CD14-positive monocyte (primary cell): ENCODE results near the gene LHPP. TPM values are rescaled to one million over a fixed set of nuclear protein-coding genes. Genes with fewer than 3 reads are reported as not detected.

Experiments
- DNase-seq, 3 donors: peaks; one replicate each; pipeline ENCODE4 v3.0.0-alpha.2; 2011 to 2022
- H2AFZ ChIP-seq: 2 replicates; pipeline ENCODE4 v1.6.0; 2012; ENCODE audit warnings: mild to moderate bottlenecking, low read depth, low read length, inconsistent platforms; ENCODE audit not compliant: insufficient read depth, poor library complexity, severe bottlenecking
- H3K27ac ChIP-seq, 2 donors: 1 replicate in 1 of 2; 2 replicates in 1 of 2; pipeline ENCODE4 v1.5.1; 2012 to 2013; ENCODE audit warnings: low read length in 2 of 2, control low read depth in 1 of 2, inconsistent platforms in 1 of 2, low read depth in 1 of 2, mild to moderate bottlenecking in 1 of 2
- H3K27me3 ChIP-seq, 2 donors: one replicate each; pipeline versions ENCODE4 v1.6.0 to v1.6.1; 2011 to 2013; ENCODE audit warnings: low read length in 2 of 2; ENCODE audit not compliant: control insufficient read depth in 2 of 2, insufficient read depth in 2 of 2
- H3K36me3 ChIP-seq, 2 donors: replicated peaks in 1 of 2; 1 replicate in 1 of 2; 2 replicates in 1 of 2; pipeline versions ENCODE4 v1.5.1 to v1.6.1; 2012 to 2013; ENCODE audit warnings: low read length in 2 of 2, control low read depth in 1 of 2, inconsistent platforms in 1 of 2, mild to moderate bottlenecking in 1 of 2; ENCODE audit not compliant: insufficient read depth in 2 of 2, control insufficient read depth in 1 of 2
- H3K4me1 ChIP-seq, 2 donors: 1 replicate in 1 of 2; 2 replicates in 1 of 2; pipeline versions ENCODE4 v1.5.1 to v1.6.1; 2012 to 2013; ENCODE audit warnings: low read length in 2 of 2, control low read depth in 1 of 2, inconsistent platforms in 1 of 2, mild to moderate bottlenecking in 1 of 2, moderate library complexity in 1 of 2; ENCODE audit not compliant: insufficient read depth in 2 of 2, control insufficient read depth in 1 of 2
- H3K4me2 ChIP-seq: replicated peaks from 2 replicates; pipeline ENCODE3; 2012; ENCODE audit warnings: low read length, moderate library complexity, mild to moderate bottlenecking; ENCODE audit not compliant: poor library complexity, severe bottlenecking; ENCODE audit errors: extremely low read depth
- H3K4me3 ChIP-seq, 3 experiments: fragments of 200-600 bp in 1 of 3; sonication (generic) in 1 of 3; replicated peaks in 1 of 3; 1 replicate in 2 of 3; 2 replicates in 1 of 3; pipeline ENCODE4 v1.5.1; 2011 to 2013; ENCODE audit warnings: low read length in 3 of 3, mild to moderate bottlenecking in 3 of 3, control low read depth in 2 of 3, low read depth in 2 of 3, inconsistent platforms in 1 of 3, moderate library complexity in 1 of 3
- H3K79me2 ChIP-seq: 2 replicates; pipeline ENCODE4 v1.6.0; 2012; ENCODE audit warnings: mild to moderate bottlenecking, control low read depth, inconsistent platforms, low read length, moderate library complexity; ENCODE audit not compliant: insufficient read depth
- H3K9ac ChIP-seq: 2 replicates; pipeline ENCODE4 v1.6.0; 2017; ENCODE audit warnings: low read length, mild to moderate bottlenecking; ENCODE audit not compliant: insufficient read depth, poor library complexity, severe bottlenecking
- H3K9me3 ChIP-seq, 2 donors: replicated peaks in 1 of 2; 1 replicate in 1 of 2; 2 replicates in 1 of 2; pipeline versions ENCODE4 v1.5.1 to v1.6.1; 2012 to 2013; ENCODE audit warnings: low read length in 2 of 2, control low read depth in 1 of 2; ENCODE audit not compliant: control insufficient read depth in 1 of 2, insufficient read depth in 1 of 2
- H4K20me1 ChIP-seq: 2 replicates; pipeline ENCODE4 v1.6.0; 2012; ENCODE audit warnings: mild to moderate bottlenecking, low read length, control low read depth, moderate library complexity; ENCODE audit not compliant: insufficient read depth
- H3K27ac Mint-ChIP-seq, 7 donors: one replicate each; pipeline ENCODE4 v1.8.0; 2020; ENCODE audit warnings: mild to moderate bottlenecking in 7 of 7, mixed read lengths in 7 of 7, moderate library complexity in 6 of 7, inconsistent platforms in 2 of 7
- H3K27me3 Mint-ChIP-seq, 3 donors: one replicate each; pipeline ENCODE4 v1.8.0; 2021 to 2022; ENCODE audit warnings: low read depth in 3 of 3, mild to moderate bottlenecking in 3 of 3, mixed read lengths in 3 of 3, moderate library complexity in 3 of 3, inconsistent platforms in 1 of 3
- H3K36me3 Mint-ChIP-seq, 2 donors: one replicate each; pipeline ENCODE4 v1.8.0; 2020; ENCODE audit warnings: mixed read lengths in 2 of 2, inconsistent platforms in 1 of 2, mild to moderate bottlenecking in 1 of 2
- H3K4me1 Mint-ChIP-seq: one replicate; pipeline ENCODE4 v1.8.0; 2020; ENCODE audit warnings: mild to moderate bottlenecking, mixed read lengths
- H3K4me3 Mint-ChIP-seq, 2 donors: one replicate each; pipeline ENCODE4 v1.8.0; 2020; ENCODE audit warnings: mild to moderate bottlenecking in 2 of 2, mixed read lengths in 2 of 2, moderate library complexity in 1 of 2
- H3K9me3 Mint-ChIP-seq, 7 donors: one replicate each; pipeline ENCODE4 v1.8.0; 2020 to 2022; ENCODE audit warnings: mixed read lengths in 7 of 7, mild to moderate bottlenecking in 6 of 7, moderate library complexity in 6 of 7, inconsistent platforms in 2 of 7
- whole genome bisulfite sequencing: methylation state at CpG from one replicate; pipeline ENCODE4 v1.1.5; 2013; ENCODE audit warnings: missing lambda C conversion rate; ENCODE audit not compliant: insufficient coverage; 5-methylcytosine and 5-hydroxymethylcytosine counted together
- intact Hi-C, 2 donors: fragments of 100-400 bp; cut with micrococcal nuclease; formaldehyde crosslinking; loops; one replicate each; pipeline versions ENCODE4 v1.15.0 to v1.15.1; 2023
- polyA plus RNA-seq, 3 donors: library from polyadenylated mRNA; depleted of rRNA in 1 of 3; unstranded in 2 of 3; stranded (reverse) in 1 of 3; fragments of 300-500 nt in 2 of 3; fragments of >200 nt in 1 of 3; fragmentation: Illumina TruSeq in 2 of 3; gene quantifications; 1 replicate in 2 of 3; 2 replicates in 1 of 3; pipeline ENCODE4 v1.2.3, GENCODE V29; 2012 to 2021
- TF ChIP-seq, protein P1 (sequence below): fragments of 200-600 bp; IDR thresholded peaks from one replicate; pipeline ENCODE4 v1.8.0; 2022; ENCODE audit warnings: antibody characterized with exemption, mild to moderate bottlenecking

Gene LHPP
- polyA plus RNA-seq, 3 donors = 15.2 to 20.6 (median 19.5) TPM

DNA sequence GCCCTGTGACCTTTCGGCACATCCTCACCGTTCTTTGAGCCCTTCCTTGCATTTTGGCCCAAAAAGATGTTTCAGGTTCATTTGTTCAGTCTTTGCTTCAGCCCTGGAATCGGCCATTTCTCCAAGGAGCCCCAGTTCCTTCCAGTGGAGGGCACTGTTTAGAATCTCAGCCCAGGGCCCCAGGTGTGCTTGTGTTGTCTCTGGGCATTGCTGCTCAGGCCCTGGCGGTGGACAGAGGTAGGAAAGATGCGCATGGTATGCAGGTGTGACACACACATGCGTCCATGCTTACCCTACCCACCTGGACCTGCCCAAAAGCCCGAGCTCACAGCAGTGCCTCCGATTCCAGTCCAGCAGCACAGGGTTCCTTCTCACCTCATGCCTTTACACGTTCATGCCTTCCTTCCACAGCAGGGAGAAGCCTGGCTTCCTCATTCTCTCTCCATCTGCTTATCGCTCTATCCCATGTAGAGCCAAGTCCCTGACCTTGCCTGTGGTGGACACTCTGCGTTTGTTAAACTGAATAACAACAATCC is 70.6 kb downstream of the LHPP start:
- peaks cover 34% of the 10 kb centered on the region for H3K4me1 Mint-ChIP-seq
- WGBS = 82% methylated on average over 9 of the region's 11 CpGs
- H3K4me3 Mint-ChIP-seq = no peak overlapping the region
- H3K27ac ChIP-seq = no peak overlapping the region
- H3K4me3 ChIP-seq = no peak overlapping the region
- no peaks in the 10 kb centered on the region for H3K79me2 ChIP-seq
- no peak overlapping the region for H2AFZ ChIP-seq
- no peak overlapping the region for H3K9ac ChIP-seq
- H3K36me3 Mint-ChIP-seq = peaks cover 0 to 2% of the 10 kb centered on the region in 2 donors
- H3K9me3 ChIP-seq = no peaks in the 10 kb centered on the region
- no peaks in the 10 kb centered on the region for H3K27me3 ChIP-seq
- intact Hi-C loops = loop anchor here (5.0 to 10.0 kb wide), 3 partner anchors 93 to 295 kb away; no protein-coding TSS in a partner anchor
- no peak overlapping the region for H3K4me2 ChIP-seq
- H4K20me1 ChIP-seq = no peaks in the 10 kb centered on the region
- H3K9me3 Mint-ChIP-seq = peaks cover 0 to 2% (median 0%) of the 10 kb centered on the region in 7 donors
- peaks cover 2 to 3% (median 3%) of the 10 kb centered on the region in 3 donors for H3K27me3 Mint-ChIP-seq
- H3K4me1 ChIP-seq = peaks cover 28 to 36% of the 10 kb centered on the region in 2 donors
- H3K27ac Mint-ChIP-seq = no peak overlapping the region
- TF ChIP-seq, protein P1, sequence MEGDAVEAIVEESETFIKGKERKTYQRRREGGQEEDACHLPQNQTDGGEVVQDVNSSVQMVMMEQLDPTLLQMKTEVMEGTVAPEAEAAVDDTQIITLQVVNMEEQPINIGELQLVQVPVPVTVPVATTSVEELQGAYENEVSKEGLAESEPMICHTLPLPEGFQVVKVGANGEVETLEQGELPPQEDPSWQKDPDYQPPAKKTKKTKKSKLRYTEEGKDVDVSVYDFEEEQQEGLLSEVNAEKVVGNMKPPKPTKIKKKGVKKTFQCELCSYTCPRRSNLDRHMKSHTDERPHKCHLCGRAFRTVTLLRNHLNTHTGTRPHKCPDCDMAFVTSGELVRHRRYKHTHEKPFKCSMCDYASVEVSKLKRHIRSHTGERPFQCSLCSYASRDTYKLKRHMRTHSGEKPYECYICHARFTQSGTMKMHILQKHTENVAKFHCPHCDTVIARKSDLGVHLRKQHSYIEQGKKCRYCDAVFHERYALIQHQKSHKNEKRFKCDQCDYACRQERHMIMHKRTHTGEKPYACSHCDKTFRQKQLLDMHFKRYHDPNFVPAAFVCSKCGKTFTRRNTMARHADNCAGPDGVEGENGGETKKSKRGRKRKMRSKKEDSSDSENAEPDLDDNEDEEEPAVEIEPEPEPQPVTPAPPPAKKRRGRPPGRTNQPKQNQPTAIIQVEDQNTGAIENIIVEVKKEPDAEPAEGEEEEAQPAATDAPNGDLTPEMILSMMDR = no peak
- no peaks in the 10 kb centered on the region for H3K36me3 ChIP-seq
- no peak for DNase-seq

DNA sequence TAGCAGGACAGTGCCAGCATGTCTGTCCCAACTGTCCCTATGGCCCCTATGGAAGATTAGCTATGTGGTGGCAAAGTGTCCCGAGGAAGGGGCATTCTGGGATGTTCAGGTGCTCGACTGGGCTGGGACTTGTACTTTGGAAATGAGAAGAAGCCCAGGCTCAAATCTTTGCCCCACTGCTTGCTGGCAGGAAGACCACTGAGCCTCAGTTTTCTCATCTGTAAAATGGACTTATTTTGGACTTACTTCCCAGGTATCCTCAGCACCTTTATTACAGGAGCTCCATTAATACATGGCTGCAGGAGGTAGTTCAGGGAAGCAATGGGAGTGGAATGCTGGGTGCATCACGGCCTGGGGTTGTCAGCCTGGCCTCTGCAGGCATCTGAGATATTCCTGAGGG is 71.2 kb downstream of the LHPP start:
- intact Hi-C loops = loop anchor here (5.0 to 10.0 kb wide), 3 partner anchors 92 to 295 kb away; no protein-coding TSS in a partner anchor
- Histone ChIP-seq H3K4me3 (no peak overlapping the region), H3K4me2 (no peak overlapping the region), H3K36me3 (no peaks in the 10 kb centered on the region), H3K27me3 (no peaks in the 10 kb centered on the region), H3K9me3 (no peaks in the 10 kb centered on the region), H2AFZ (no peak overlapping the region), H3K9ac (no peak overlapping the region), H4K20me1 (no peaks in the 10 kb centered on the region), H3K79me2 (no peaks in the 10 kb centered on the region), H3K4me1 (peaks cover 28 to 36% of the 10 kb centered on the region in 2 donors), H3K27ac (no peak overlapping the region)
- no peak for DNase-seq
- peak overlapping the region in 1 of 7 donors; percentile 9 for H3K27ac Mint-ChIP-seq
- TF ChIP-seq, protein P1 = no peak
- H3K4me1 Mint-ChIP-seq = peaks cover 34% of the 10 kb centered on the region
- WGBS = 92% methylated on average over 3 of the region's 3 CpGs
- H3K4me3 Mint-ChIP-seq = no peak overlapping the region
- peaks cover 0 to 2% of the 10 kb centered on the region in 2 donors for H3K36me3 Mint-ChIP-seq
- peaks cover 1 to 3% (median 3%) of the 10 kb centered on the region in 3 donors for H3K27me3 Mint-ChIP-seq
- peaks cover 0 to 2% (median 0%) of the 10 kb centered on the region in 7 donors for H3K9me3 Mint-ChIP-seq
